CD4-positive, alpha-beta memory T cell (primary cell): ENCODE data around the gene POLR3B. TPM values are rescaled to one million over a fixed set of nuclear protein-coding genes. Genes with fewer than 3 reads are reported as not detected.

Source experiments
- CTCF ChIA-PET: fragments of 350-600 bp; sonication (Branson Sonifier 250); formaldehyde crosslinking; loops from one replicate; lab custom pipeline; 2021; ENCODE audit warnings: inconsistent platforms; ENCODE audit not compliant: partially characterized antibody; lab: Charles Lee
- POLR2A ChIA-PET: fragments of 350-600 bp; sonication (Branson Sonifier 250); formaldehyde crosslinking; loops from one replicate; lab custom pipeline; 2021; ENCODE audit not compliant: partially characterized antibody; lab: Charles Lee
- DNase-seq, 5 donors: peaks; one replicate each; pipeline versions ENCODE4 v3.0.0 to v3.0.0-alpha.2; 2020 to 2022; ENCODE audit warnings: mixed read lengths in 1 of 5
- H3K27ac ChIP-seq: one replicate; pipeline ENCODE4 v1.7.0; 2013; ENCODE audit warnings: low read depth, low read length
- H3K27me3 ChIP-seq: 2 replicates; pipeline ENCODE4 v1.7.0; 2013; ENCODE audit warnings: mild to moderate bottlenecking, low read length, moderate library complexity; ENCODE audit not compliant: insufficient read depth
- H3K36me3 ChIP-seq: 2 replicates; pipeline ENCODE4 v1.7.0; 2013; ENCODE audit warnings: mild to moderate bottlenecking, low read length, moderate library complexity; ENCODE audit not compliant: insufficient read depth
- H3K4me1 ChIP-seq: 2 replicates; pipeline ENCODE4 v1.7.0; 2013; ENCODE audit warnings: mild to moderate bottlenecking, low read length, moderate library complexity; ENCODE audit not compliant: insufficient read depth
- H3K4me3 ChIP-seq, 2 donors: one replicate each; pipeline ENCODE4 v1.7.0; 2013; ENCODE audit warnings: low read length in 2 of 2, mild to moderate bottlenecking in 1 of 2
- H3K9me3 ChIP-seq, 2 donors: one replicate each; pipeline ENCODE4 v1.7.0; 2013; ENCODE audit warnings: low read length in 2 of 2, control low read depth in 1 of 2; ENCODE audit not compliant: control insufficient read depth in 1 of 2
- H3K27ac Mint-ChIP-seq, 7 donors: one replicate each; pipeline ENCODE4 v1.8.0; 2020 to 2021; ENCODE audit warnings: mixed read lengths in 7 of 7, mild to moderate bottlenecking in 6 of 7, inconsistent platforms in 3 of 7, moderate library complexity in 3 of 7
- H3K27me3 Mint-ChIP-seq, 2 donors: one replicate each; pipeline ENCODE4 v1.8.0; 2020 to 2021; ENCODE audit warnings: mixed read lengths in 2 of 2
- H3K36me3 Mint-ChIP-seq, 2 donors: one replicate each; pipeline ENCODE4 v1.8.0; 2020 to 2021; ENCODE audit warnings: mixed read lengths in 2 of 2, inconsistent platforms in 1 of 2, mild to moderate bottlenecking in 1 of 2
- H3K4me1 Mint-ChIP-seq, 4 donors: one replicate each; pipeline ENCODE4 v1.8.0; 2020 to 2021; ENCODE audit warnings: mixed read lengths in 4 of 4, mild to moderate bottlenecking in 1 of 4
- H3K4me3 Mint-ChIP-seq, 8 donors: one replicate each; pipeline ENCODE4 v1.8.0; 2020 to 2021; ENCODE audit warnings: mixed read lengths in 8 of 8, mild to moderate bottlenecking in 7 of 8, moderate library complexity in 6 of 8, inconsistent platforms in 3 of 8
- H3K9me3 Mint-ChIP-seq, 8 donors: one replicate each; pipeline ENCODE4 v1.8.0; 2020 to 2021; ENCODE audit warnings: mixed read lengths in 8 of 8, mild to moderate bottlenecking in 5 of 8, inconsistent platforms in 3 of 8, moderate library complexity in 1 of 8
- intact Hi-C: fragments of 100-400 bp; cut with micrococcal nuclease; formaldehyde crosslinking; loops from one replicate; pipeline ENCODE4 v1.15.1; 2023
- polyA plus RNA-seq, 2 donors: library from polyadenylated mRNA; unstranded; fragments of 300-500 nt; fragmentation: Illumina TruSeq; gene quantifications; one replicate each; pipeline ENCODE4 v1.2.3, GENCODE V29; 2021
- total RNA-seq, 2 experiments: library from RNA; stranded (reverse); gene quantifications; one replicate each; pipeline ENCODE4 v1.2.3, GENCODE V29; 2021

Gene POLR3B
- total and polyA plus RNA-seq, 4 experiments from 2014 or later, result 2.2 to 7.5 (median 6.9) TPM

- intact Hi-C loops, result no loop called here
- peaks cover 0 to 2% (median 0%) of the 10 kb centered on the region in 8 donors for H3K9me3 Mint-ChIP-seq
Observed at GRCh38 chr12:106517314-106517713, 159.8 kb downstream of the POLR3B start.

GRCh38 chr12:106519607-106520021, 162.1 kb downstream of the POLR3B start:
- Mint-ChIP-seq H3K4me3 (no peak overlapping the region), H3K4me1 (no peaks in the 10 kb centered on the region), H3K9me3 (no peaks in the 10 kb centered on the region), H3K27me3 (peaks cover 2 to 4% of the 10 kb centered on the region in 2 donors), H3K27ac (no peak overlapping the region), H3K36me3 (no peaks in the 10 kb centered on the region)
- H3K27ac ChIP-seq, result no peak overlapping the region
- no peaks in the 10 kb centered on the region for H3K9me3 ChIP-seq
- H3K4me1 ChIP-seq, result no peaks in the 10 kb centered on the region
- no peak for DNase-seq
- intact Hi-C loops, result no loop called here
- H3K4me3 ChIP-seq, result no peak overlapping the region
- POLR2A ChIA-PET, result no interaction called here
- CTCF ChIA-PET, result interaction anchor here (0.8 kb wide), 1 partner anchor 15 kb away, joined by 3 read pairs; no protein-coding TSS in a partner anchor
- H3K36me3 ChIP-seq, result no peaks in the 10 kb centered on the region
- no peaks in the 10 kb centered on the region for H3K27me3 ChIP-seq

More at GRCh38 chr12:106517314-106517713, 159.8 kb downstream of the POLR3B start:
- Histone ChIP-seq H3K4me1 (no peaks in the 10 kb centered on the region), H3K9me3 (no peaks in the 10 kb centered on the region), H3K27me3 (no peaks in the 10 kb centered on the region), H3K4me3 (no peak overlapping the region), H3K27ac (no peak overlapping the region), H3K36me3 (no peaks in the 10 kb centered on the region)
- ChIA-PET POLR2A (no interaction called here), CTCF (no interaction called here)
- no peak overlapping the region for H3K4me3 Mint-ChIP-seq
- no peak for DNase-seq
- H3K27me3 Mint-ChIP-seq, result peaks cover under 1 to 2% of the 10 kb centered on the region in 2 donors
- H3K27ac Mint-ChIP-seq, result no peak overlapping the region
- no peaks in the 10 kb centered on the region for H3K4me1 Mint-ChIP-seq
- H3K36me3 Mint-ChIP-seq, result peaks cover 0 to 4% of the 10 kb centered on the region in 2 donors

GRCh38 chr12:106521901-106522300, 164.4 kb downstream of the POLR3B start:
- Histone ChIP-seq H3K27me3 (no peaks in the 10 kb centered on the region), H3K4me3 (no peak overlapping the region), H3K36me3 (no peaks in the 10 kb centered on the region), H3K27ac (no peak overlapping the region), H3K9me3 (no peaks in the 10 kb centered on the region), H3K4me1 (no peaks in the 10 kb centered on the region)
- Mint-ChIP-seq H3K9me3 (no peaks in the 10 kb centered on the region), H3K27me3 (peaks cover 2 to 4% of the 10 kb centered on the region in 2 donors), H3K4me3 (no peak overlapping the region), H3K27ac (no peak overlapping the region), H3K36me3 (no peaks in the 10 kb centered on the region), H3K4me1 (no peaks in the 10 kb centered on the region)
- ChIA-PET POLR2A (no interaction called here), CTCF (no interaction called here)
- intact Hi-C loops, result no loop called here
- DNase-seq, result no peak

GRCh38 chr12:106522708-106523107, 165.2 kb downstream of the POLR3B start:
- Histone ChIP-seq H3K27ac (no peak overlapping the region), H3K9me3 (no peaks in the 10 kb centered on the region), H3K27me3 (no peaks in the 10 kb centered on the region), H3K4me1 (no peaks in the 10 kb centered on the region), H3K36me3 (no peaks in the 10 kb centered on the region), H3K4me3 (no peak overlapping the region)
- DNase-seq, result no peak
- H3K27ac Mint-ChIP-seq, result no peak overlapping the region
- no peaks in the 10 kb centered on the region for H3K36me3 Mint-ChIP-seq
- POLR2A ChIA-PET, result no interaction called here
- peaks cover 2 to 4% of the 10 kb centered on the region in 2 donors for H3K27me3 Mint-ChIP-seq
- H3K4me1 Mint-ChIP-seq, result no peaks in the 10 kb centered on the region
- intact Hi-C loops, result no loop called here
- H3K9me3 Mint-ChIP-seq, result no peaks in the 10 kb centered on the region
- CTCF ChIA-PET, result no interaction called here
- no peak overlapping the region for H3K4me3 Mint-ChIP-seq

GRCh38 chr12:106527356-106527755, 169.8 kb downstream of the POLR3B start:
- no peaks in the 10 kb centered on the region for H3K36me3 ChIP-seq
- peaks cover 0 to 10% (median 1%) of the 10 kb centered on the region in 8 donors for H3K9me3 Mint-ChIP-seq
- no peaks in the 10 kb centered on the region for H3K9me3 ChIP-seq
- ChIA-PET POLR2A (no interaction called here), CTCF (no interaction called here)
- no peak overlapping the region for H3K27ac ChIP-seq
- no peaks in the 10 kb centered on the region for H3K4me1 ChIP-seq
- no peaks in the 10 kb centered on the region for H3K36me3 Mint-ChIP-seq
- no peaks in the 10 kb centered on the region for H3K4me1 Mint-ChIP-seq
- no peak for DNase-seq
- intact Hi-C loops, result no loop called here
- no peak overlapping the region for H3K4me3 ChIP-seq
- peaks cover 1 to 3% of the 10 kb centered on the region in 2 donors for H3K27me3 Mint-ChIP-seq
- no peaks in the 10 kb centered on the region for H3K27me3 ChIP-seq
- H3K27ac Mint-ChIP-seq, result no peak overlapping the region
- H3K4me3 Mint-ChIP-seq, result no peak overlapping the region

GRCh38 chr12:106541201-106541600, 183.7 kb downstream of the POLR3B start:
- H3K4me1 ChIP-seq, result no peaks in the 10 kb centered on the region
- CTCF ChIA-PET, result no interaction called here
- no peaks in the 10 kb centered on the region for H3K36me3 ChIP-seq
- H3K4me1 Mint-ChIP-seq, result no peaks in the 10 kb centered on the region
- intact Hi-C loops, result no loop called here
- no peaks in the 10 kb centered on the region for H3K9me3 ChIP-seq
- POLR2A ChIA-PET, result no interaction called here
- H3K9me3 Mint-ChIP-seq, result peaks cover 1 to 28% (median 16%) of the 10 kb centered on the region in 8 donors
- no peaks in the 10 kb centered on the region for H3K27me3 ChIP-seq
- H3K27me3 Mint-ChIP-seq, result peaks cover 5 to 6% of the 10 kb centered on the region in 2 donors
- no peak overlapping the region for H3K4me3 ChIP-seq
- H3K4me3 Mint-ChIP-seq, result no peak overlapping the region
- no peak for DNase-seq
- no peak overlapping the region for H3K27ac Mint-ChIP-seq
- no peak overlapping the region for H3K27ac ChIP-seq
- H3K36me3 Mint-ChIP-seq, result peaks cover 0 to 8% of the 10 kb centered on the region in 2 donors

GRCh38 chr12:106551410-106551809, 193.9 kb downstream of the POLR3B start:
- Histone ChIP-seq H3K27me3 (no peaks in the 10 kb centered on the region), H3K4me1 (no peaks in the 10 kb centered on the region), H3K36me3 (no peaks in the 10 kb centered on the region), H3K4me3 (no peak overlapping the region), H3K27ac (no peak overlapping the region), H3K9me3 (no peaks in the 10 kb centered on the region)
- Mint-ChIP-seq H3K27me3 (peaks cover 9 to 24% of the 10 kb centered on the region in 2 donors), H3K9me3 (peaks cover 3 to 30% (median 20%) of the 10 kb centered on the region in 8 donors), H3K27ac (no peak overlapping the region), H3K4me3 (no peak overlapping the region), H3K4me1 (no peaks in the 10 kb centered on the region), H3K36me3 (no peaks in the 10 kb centered on the region)
- no peak for DNase-seq
- ChIA-PET POLR2A (no interaction called here), CTCF (no interaction called here)
- intact Hi-C loops, result no loop called here

GRCh38 chr12:106552228-106552627, 194.7 kb downstream of the POLR3B start:
- POLR2A ChIA-PET, result no interaction called here
- Histone ChIP-seq H3K4me3 (no peak overlapping the region), H3K4me1 (no peaks in the 10 kb centered on the region), H3K36me3 (no peaks in the 10 kb centered on the region), H3K9me3 (no peaks in the 10 kb centered on the region), H3K27ac (no peak overlapping the region), H3K27me3 (no peaks in the 10 kb centered on the region)
- Mint-ChIP-seq H3K4me3 (no peak overlapping the region), H3K4me1 (no peaks in the 10 kb centered on the region), H3K27me3 (peaks cover 9 to 26% of the 10 kb centered on the region in 2 donors), H3K36me3 (no peaks in the 10 kb centered on the region), H3K9me3 (peaks cover 3 to 30% (median 20%) of the 10 kb centered on the region in 8 donors), H3K27ac (no peak overlapping the region)
- no peak for DNase-seq
- CTCF ChIA-PET, result no interaction called here
- intact Hi-C loops, result no loop called here
